ENCODE measurements around the gene TAF4B. TPM values are rescaled to one million over a fixed set of nuclear protein-coding genes. Genes with fewer than 3 reads are reported as not detected.

TAF4B gene
- total RNA-seq, 2 donors from 2014 or later: 2.4 to 3.1 TPM

- TF ChIP-seq, protein P1, sequence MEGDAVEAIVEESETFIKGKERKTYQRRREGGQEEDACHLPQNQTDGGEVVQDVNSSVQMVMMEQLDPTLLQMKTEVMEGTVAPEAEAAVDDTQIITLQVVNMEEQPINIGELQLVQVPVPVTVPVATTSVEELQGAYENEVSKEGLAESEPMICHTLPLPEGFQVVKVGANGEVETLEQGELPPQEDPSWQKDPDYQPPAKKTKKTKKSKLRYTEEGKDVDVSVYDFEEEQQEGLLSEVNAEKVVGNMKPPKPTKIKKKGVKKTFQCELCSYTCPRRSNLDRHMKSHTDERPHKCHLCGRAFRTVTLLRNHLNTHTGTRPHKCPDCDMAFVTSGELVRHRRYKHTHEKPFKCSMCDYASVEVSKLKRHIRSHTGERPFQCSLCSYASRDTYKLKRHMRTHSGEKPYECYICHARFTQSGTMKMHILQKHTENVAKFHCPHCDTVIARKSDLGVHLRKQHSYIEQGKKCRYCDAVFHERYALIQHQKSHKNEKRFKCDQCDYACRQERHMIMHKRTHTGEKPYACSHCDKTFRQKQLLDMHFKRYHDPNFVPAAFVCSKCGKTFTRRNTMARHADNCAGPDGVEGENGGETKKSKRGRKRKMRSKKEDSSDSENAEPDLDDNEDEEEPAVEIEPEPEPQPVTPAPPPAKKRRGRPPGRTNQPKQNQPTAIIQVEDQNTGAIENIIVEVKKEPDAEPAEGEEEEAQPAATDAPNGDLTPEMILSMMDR (IDR thresholded peaks at IDR 0.05): no peak
- Histone ChIP-seq H3K27ac (no peak overlapping the region), H3K4me1 (no peaks in the 10 kb centered on the region), H3K4me3 (no peak overlapping the region), H3K27me3 (no peaks in the 10 kb centered on the region), H3K36me3 (no peaks in the 10 kb centered on the region), H3K9me3 (no peaks in the 10 kb centered on the region)
- no peak for DNase-seq (ENCODE audit: low spot score)
These were observed 193.5 kb downstream of the TAF4B start for GRCh38 chr18:26419746-26420145.

- no peaks in the 10 kb centered on the region for H3K27me3 ChIP-seq
- DNase-seq (ENCODE audit: low spot score): peak; percentile 18
- no peaks in the 10 kb centered on the region for H3K36me3 ChIP-seq
These were observed 195.3 kb downstream of the TAF4B start for GRCh38 chr18:26421503-26421902.

GRCh38 chr18:26421931-26422330 lies 195.7 kb downstream of the TAF4B start:
- Histone ChIP-seq H3K9me3 (no peaks in the 10 kb centered on the region), H3K27me3 (no peaks in the 10 kb centered on the region), H3K4me1 (no peaks in the 10 kb centered on the region), H3K4me3 (no peak overlapping the region), H3K27ac (no peak overlapping the region), H3K36me3 (no peaks in the 10 kb centered on the region)
- TF ChIP-seq, protein P1 (IDR thresholded peaks at IDR 0.05): no peak
- peak; percentile 34 for DNase-seq (ENCODE audit: low spot score)

More at GRCh38 chr18:26421503-26421902, 195.3 kb downstream of the TAF4B start:
- Histone ChIP-seq H3K9me3 (no peaks in the 10 kb centered on the region), H3K4me1 (no peaks in the 10 kb centered on the region), H3K27ac (no peak overlapping the region), H3K4me3 (no peak overlapping the region)
- TF ChIP-seq, protein P1 (IDR thresholded peaks at IDR 0.05): no peak

- TF ChIP-seq, protein P1 (IDR thresholded peaks at IDR 0.05): no peak
- H3K27me3 ChIP-seq: no peaks in the 10 kb centered on the region
- no peaks in the 10 kb centered on the region for H3K9me3 ChIP-seq
- no peaks in the 10 kb centered on the region for H3K4me1 ChIP-seq
- no peaks in the 10 kb centered on the region for H3K36me3 ChIP-seq
- H3K4me3 ChIP-seq: no peak overlapping the region
- H3K27ac ChIP-seq: no peak overlapping the region
- DNase-seq (ENCODE audit: low spot score): no peak
These were observed 196.4 kb downstream of the TAF4B start for GRCh38 chr18:26422472-26423162.

DNA sequence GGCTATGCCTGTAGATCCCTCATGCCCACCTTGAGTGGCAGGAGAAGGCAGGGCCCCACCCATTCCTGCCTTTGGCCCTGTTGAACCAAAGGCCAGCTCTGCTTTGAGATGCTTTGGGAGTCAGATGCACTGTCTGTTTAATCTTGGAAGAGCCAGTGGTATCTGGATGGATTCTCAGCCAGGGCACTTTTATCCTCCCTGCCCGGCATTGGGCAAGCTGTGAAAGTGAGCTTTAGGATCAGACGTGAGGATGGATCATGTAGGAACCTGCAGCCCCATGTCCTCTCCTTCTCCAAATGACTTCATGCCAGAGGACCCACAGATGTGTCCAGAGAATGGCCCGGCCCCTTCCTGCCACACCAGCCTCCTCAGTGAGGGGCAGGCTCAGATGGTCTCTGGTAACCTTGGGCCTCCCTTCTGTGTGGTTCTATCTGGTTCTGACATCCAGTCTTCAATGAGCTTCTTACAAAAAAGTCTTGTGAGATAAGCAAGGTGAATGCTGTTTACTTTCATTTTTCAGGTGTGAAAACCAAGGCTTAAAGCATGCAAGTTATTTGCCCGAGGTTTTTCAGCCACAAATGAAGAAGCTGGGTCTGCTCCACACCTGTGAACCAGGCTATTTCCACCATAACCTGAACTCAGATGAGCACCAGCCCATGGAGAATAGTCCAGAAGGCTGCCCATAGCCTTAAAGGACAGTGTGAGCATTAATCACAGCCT lies 198.3 kb downstream of the TAF4B start:
- no peaks in the 10 kb centered on the region for H3K36me3 ChIP-seq
- H3K9me3 ChIP-seq: no peaks in the 10 kb centered on the region
- H3K4me3 ChIP-seq: no peak overlapping the region
- H3K27me3 ChIP-seq: no peaks in the 10 kb centered on the region
- peak; percentile 44 for DNase-seq (ENCODE audit: low spot score)
- H3K27ac ChIP-seq: no peak overlapping the region
- H3K4me1 ChIP-seq: no peaks in the 10 kb centered on the region
- TF ChIP-seq, protein P1 (IDR thresholded peaks at IDR 0.05): no peak
